Caco-2 (cell line): ENCODE measurements around the gene RGS14. TPM values are rescaled to one million over a fixed set of nuclear protein-coding genes. Genes with fewer than 3 reads are reported as not detected.

Source experiments
- BruUV-seq: library from RNA; stranded (reverse); fragments of 400-500 nt; replicated peaks from 2 replicates; lab custom pipeline; 2021; lab: Mats Ljungman, UMichigan
- CTCF ChIA-PET: fragments of 300-600 bp; sonication (Branson Sonifier 250); formaldehyde crosslinking; loops from one replicate; lab custom pipeline; 2022; ENCODE audit warnings: antibody characterized with exemption; lab: Charles Lee
- POLR2A ChIA-PET: fragments of 300-600 bp; sonication (Branson Sonifier 250); formaldehyde crosslinking; loops from one replicate; lab custom pipeline; 2022; ENCODE audit warnings: antibody characterized with exemption; lab: Charles Lee
- DNase-seq, 2 experiments: peaks; one replicate each; pipeline versions ENCODE4 v3.0.0 to v3.0.0-alpha.2; 2020 to 2022
- H3K27me3 ChIP-seq: replicated peaks from 2 replicates; pipeline ENCODE4 v1.6.0; 2011; ENCODE audit warnings: low read length; ENCODE audit not compliant: control insufficient read depth, insufficient read depth
- H3K36me3 ChIP-seq: 2 replicates; pipeline ENCODE4 v1.5.1; 2011; ENCODE audit warnings: low read length; ENCODE audit not compliant: control insufficient read depth, insufficient read depth
- H3K4me1 ChIP-seq: fragments of 250-450 bp; sonication (Bioruptor Pico); 2 replicates; pipeline ENCODE4 v1.5.1; 2020; ENCODE audit warnings: mild to moderate bottlenecking
- H3K4me3 ChIP-seq: 2 replicates; pipeline ENCODE4 v1.5.1; 2011; ENCODE audit warnings: low read depth, mild to moderate bottlenecking, control low read depth, low read length
- H3K9me3 ChIP-seq: fragments of 250-450 bp; sonication (Bioruptor Pico); 2 replicates; pipeline ENCODE4 v1.5.1; 2020; ENCODE audit warnings: mild to moderate bottlenecking, moderate library complexity
- H3K27ac Mint-ChIP-seq: one replicate; pipeline ENCODE4 v1.8.0; 2022; ENCODE audit warnings: mixed read lengths; ENCODE audit not compliant: unreplicated experiment
- H3K27me3 Mint-ChIP-seq: one replicate; pipeline ENCODE4 v1.8.0; 2022; ENCODE audit warnings: mixed read lengths; ENCODE audit not compliant: insufficient read depth, unreplicated experiment
- H3K36me3 Mint-ChIP-seq: one replicate; pipeline ENCODE4 v1.8.0; 2022; ENCODE audit warnings: mild to moderate bottlenecking, mixed read lengths; ENCODE audit not compliant: insufficient read depth, unreplicated experiment
- H3K4me1 Mint-ChIP-seq: one replicate; pipeline ENCODE4 v1.8.0; 2022; ENCODE audit warnings: low read depth, mixed read lengths; ENCODE audit not compliant: unreplicated experiment
- H3K4me3 Mint-ChIP-seq: one replicate; pipeline ENCODE4 v1.8.0; 2022; ENCODE audit warnings: mild to moderate bottlenecking, moderate library complexity, mixed read lengths; ENCODE audit not compliant: unreplicated experiment
- H3K9me3 Mint-ChIP-seq: one replicate; pipeline ENCODE4 v1.8.0; 2022; ENCODE audit warnings: mixed read lengths; ENCODE audit not compliant: unreplicated experiment
- CTCF ChIP-seq, 2 experiments: fragments of 200-600 bp in 1 of 2; IDR thresholded peaks; 1 replicate in 1 of 2; 2 replicates in 1 of 2; pipeline versions ENCODE4 v1.5.1 to v1.8.0; 2011 to 2022; ENCODE audit warnings: antibody characterized with exemption in 1 of 2, control low read depth in 1 of 2, inconsistent platforms in 1 of 2, low read depth in 1 of 2, low read length in 1 of 2, mild to moderate bottlenecking in 1 of 2, moderate library complexity in 1 of 2; ENCODE audit not compliant: insufficient read depth in 1 of 2, severe bottlenecking in 1 of 2, unreplicated experiment in 1 of 2
- intact Hi-C: fragments of 100-400 bp; cut with micrococcal nuclease; formaldehyde crosslinking; loops from one replicate; pipeline ENCODE4 v1.10.0; 2022; ENCODE audit not compliant: unreplicated experiment
- total RNA-seq: library from RNA; stranded (reverse); gene quantifications from 2 replicates; pipeline ENCODE4 v1.2.3, GENCODE V29; 2022

RGS14 gene
- total RNA-seq, 1 experiment from 2014 or later, result 15.2 TPM

- no peaks in the 10 kb centered on the region for H3K9me3 Mint-ChIP-seq
- Histone ChIP-seq H3K4me3 (no peak overlapping the region), H3K36me3 (no peaks in the 10 kb centered on the region), H3K9me3 (no peaks in the 10 kb centered on the region), H3K27me3 (no peaks in the 10 kb centered on the region), H3K4me1 (peaks cover 22% of the 10 kb centered on the region)
- peaks cover 3% of the 10 kb centered on the region for H3K27me3 Mint-ChIP-seq
- ChIA-PET CTCF (interaction anchor here (0.5 to 4.7 kb wide), 29 partner anchors 12 to 870 kb away, joined by 3 to 148 read pairs (median 4); partner anchors contain the start of genes GRK6, LMAN2, PDLIM7 and PFN3), POLR2A (interaction anchor here (1.7 to 2.3 kb wide), 3 partner anchors 12 to 39 kb away, joined by 4 to 13 read pairs (median 4); partner anchors contain the start of gene LMAN2)
- TF ChIP-seq CTCF (IDR thresholded peaks at IDR 0.05; ENCODE audit: insufficient read depth in 1 of 2, low read depth in 1 of 2, low read length in 1 of 2, severe bottlenecking in 1 of 2, unreplicated experiment in 1 of 2), result peak; percentile 92 to 98
- H3K27ac Mint-ChIP-seq, result peak overlapping the region; percentile 53
- BruUV-seq, result no TSS peak
- intact Hi-C loops, result loop anchor here (1.0 to 2.0 kb wide), 5 partner anchors 11 to 72 kb away; no protein-coding TSS in a partner anchor
- H3K36me3 Mint-ChIP-seq, result peaks cover 12% of the 10 kb centered on the region
- H3K4me3 Mint-ChIP-seq, result peak overlapping the region; percentile 43
- peak; percentile 89 to 92 for DNase-seq
- peaks cover 16% of the 10 kb centered on the region for H3K4me1 Mint-ChIP-seq
These were observed 32.9 kb downstream of the RGS14 start for GRCh38 chr5:177390363-177391300.

GRCh38 chr5:177392765-177393164, 35.0 kb downstream of the RGS14 start:
- CTCF ChIA-PET, result interaction anchor here (1.2 to 1.7 kb wide), 2 partner anchors 10 to 22 kb away, joined by 4 to 8 read pairs; no protein-coding TSS in a partner anchor
- Mint-ChIP-seq H3K4me3 (no peak overlapping the region), H3K4me1 (peaks cover 16% of the 10 kb centered on the region), H3K27me3 (peaks cover 3% of the 10 kb centered on the region), H3K36me3 (peaks cover 12% of the 10 kb centered on the region), H3K27ac (no peak overlapping the region), H3K9me3 (no peaks in the 10 kb centered on the region)
- POLR2A ChIA-PET, result no interaction called here
- Histone ChIP-seq H3K4me1 (peaks cover 22% of the 10 kb centered on the region), H3K27me3 (no peaks in the 10 kb centered on the region), H3K9me3 (no peaks in the 10 kb centered on the region), H3K4me3 (no peak overlapping the region), H3K36me3 (no peaks in the 10 kb centered on the region)
- TF ChIP-seq CTCF (IDR thresholded peaks at IDR 0.05; ENCODE audit: insufficient read depth in 1 of 2, low read depth in 1 of 2, low read length in 1 of 2, severe bottlenecking in 1 of 2, unreplicated experiment in 1 of 2), result no peak
- no peak for DNase-seq
- BruUV-seq, result no TSS peak
- intact Hi-C loops, result no loop called here

- POLR2A ChIA-PET, result no interaction called here
- no TSS peak for BruUV-seq
- H3K9me3 ChIP-seq, result no peaks in the 10 kb centered on the region
- H3K4me1 ChIP-seq, result peaks cover 20% of the 10 kb centered on the region
- no peaks in the 10 kb centered on the region for H3K27me3 ChIP-seq
- Mint-ChIP-seq H3K36me3 (peaks cover 12% of the 10 kb centered on the region), H3K4me3 (no peak overlapping the region), H3K9me3 (no peaks in the 10 kb centered on the region), H3K27ac (no peak overlapping the region), H3K27me3 (peaks cover 3% of the 10 kb centered on the region), H3K4me1 (peaks cover 16% of the 10 kb centered on the region)
- intact Hi-C loops, result no loop called here
- H3K36me3 ChIP-seq, result no peaks in the 10 kb centered on the region
- DNase-seq, result no peak
- H3K4me3 ChIP-seq, result no peak overlapping the region
- CTCF ChIA-PET, result interaction anchor here (0.6 to 1.7 kb wide), 3 partner anchors 9 to 23 kb away, joined by 3 to 8 read pairs (median 4); no protein-coding TSS in a partner anchor
- TF ChIP-seq CTCF (IDR thresholded peaks at IDR 0.05; ENCODE audit: insufficient read depth in 1 of 2, low read depth in 1 of 2, low read length in 1 of 2, severe bottlenecking in 1 of 2, unreplicated experiment in 1 of 2), result no peak
These were observed 35.6 kb downstream of the RGS14 start for GRCh38 chr5:177393206-177393765.
